Spleen (tissue), 7 donors: Measurements from ENCODE around the gene CFAP74.

ENCODE experiments used
- POLR2AphosphoS5 ChIP-seq, 3 donors: sonication (generic); formaldehyde crosslinking; IDR thresholded peaks; one replicate each; pipeline ENCODE4 v1.5.1; 2017; ENCODE audit warnings: antibody characterized with exemption in 3 of 3
- TF ChIP-seq, protein P1 (sequence below), 11 experiments: fragments of 200-600 bp in 7 of 11; fragments of 450-650 bp in 4 of 11; sonication (generic) in 4 of 11; IDR thresholded peaks in 8 of 11; conservative IDR thresholded peaks in 3 of 11; 1 replicate in 7 of 11; 2 replicates in 4 of 11; pipeline versions ENCODE4 v1.4.0 to v1.8.0; 2016 to 2021; ENCODE audit warnings: antibody characterized with exemption in 11 of 11, inconsistent platforms in 4 of 11, mild to moderate bottlenecking in 1 of 11
- donor health status: DM: no; HTN: no; CAD: no; lungs with moderate emphysema.
- donor health status: DM: no; HTN: no; CAD: no.
- donor health status: DM: no; HTN: no; CAD: no.

DNA sequence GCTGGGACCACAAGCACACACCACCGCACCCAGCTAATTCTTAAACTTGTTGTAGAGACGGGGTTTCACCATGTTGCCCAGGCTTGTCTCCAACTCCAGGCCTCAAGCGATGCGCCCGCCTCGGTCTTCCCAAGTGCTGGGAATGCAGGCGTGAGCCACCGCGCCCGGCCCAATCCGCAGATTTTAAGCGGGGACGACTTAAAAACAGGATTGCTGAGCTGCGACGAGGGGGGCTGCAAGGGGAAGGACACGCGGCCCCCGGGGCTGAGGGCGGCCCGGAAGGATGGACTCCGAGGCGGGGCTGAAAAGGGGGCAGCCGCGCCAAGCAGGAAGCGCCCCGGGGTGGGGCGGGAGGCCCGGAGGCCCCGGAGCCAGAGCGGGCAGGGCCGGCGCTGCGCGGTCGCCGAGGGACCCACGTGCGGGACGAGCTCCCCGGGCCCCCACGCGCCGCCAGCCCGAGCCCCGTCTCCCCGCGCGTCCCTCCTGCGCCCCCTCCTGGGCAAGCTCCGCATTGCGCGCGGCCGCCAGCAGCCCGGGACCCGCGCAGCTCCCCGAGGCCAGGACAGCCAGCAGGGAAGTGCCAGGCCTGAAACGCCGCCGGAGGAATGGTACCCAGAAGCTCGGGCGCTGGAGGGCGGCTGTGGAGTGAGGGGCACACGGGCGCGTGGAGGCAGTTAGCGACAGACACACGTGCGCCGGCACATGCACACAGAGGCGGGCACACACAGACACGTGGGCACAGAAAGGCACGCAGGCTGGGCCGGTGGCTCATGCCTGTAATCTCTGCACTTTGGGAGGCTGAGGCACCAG, 41.1 kb upstream of the CFAP74 start:
- TF ChIP-seq, protein P1, sequence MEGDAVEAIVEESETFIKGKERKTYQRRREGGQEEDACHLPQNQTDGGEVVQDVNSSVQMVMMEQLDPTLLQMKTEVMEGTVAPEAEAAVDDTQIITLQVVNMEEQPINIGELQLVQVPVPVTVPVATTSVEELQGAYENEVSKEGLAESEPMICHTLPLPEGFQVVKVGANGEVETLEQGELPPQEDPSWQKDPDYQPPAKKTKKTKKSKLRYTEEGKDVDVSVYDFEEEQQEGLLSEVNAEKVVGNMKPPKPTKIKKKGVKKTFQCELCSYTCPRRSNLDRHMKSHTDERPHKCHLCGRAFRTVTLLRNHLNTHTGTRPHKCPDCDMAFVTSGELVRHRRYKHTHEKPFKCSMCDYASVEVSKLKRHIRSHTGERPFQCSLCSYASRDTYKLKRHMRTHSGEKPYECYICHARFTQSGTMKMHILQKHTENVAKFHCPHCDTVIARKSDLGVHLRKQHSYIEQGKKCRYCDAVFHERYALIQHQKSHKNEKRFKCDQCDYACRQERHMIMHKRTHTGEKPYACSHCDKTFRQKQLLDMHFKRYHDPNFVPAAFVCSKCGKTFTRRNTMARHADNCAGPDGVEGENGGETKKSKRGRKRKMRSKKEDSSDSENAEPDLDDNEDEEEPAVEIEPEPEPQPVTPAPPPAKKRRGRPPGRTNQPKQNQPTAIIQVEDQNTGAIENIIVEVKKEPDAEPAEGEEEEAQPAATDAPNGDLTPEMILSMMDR (IDR thresholded peaks at IDR 0.05 in 8 of 11, conservative IDR thresholded peaks at IDR 0.05 in 3 of 11), result peak; percentile 77 to 96 (median 91)
- TF ChIP-seq POLR2AphosphoS5 (IDR thresholded peaks at IDR 0.05), result peak in 2 of 3 donors; percentile 53 to 61
